Measurements from ENCODE around the gene ADGRG6.

ADGRG6 gene

DNA sequence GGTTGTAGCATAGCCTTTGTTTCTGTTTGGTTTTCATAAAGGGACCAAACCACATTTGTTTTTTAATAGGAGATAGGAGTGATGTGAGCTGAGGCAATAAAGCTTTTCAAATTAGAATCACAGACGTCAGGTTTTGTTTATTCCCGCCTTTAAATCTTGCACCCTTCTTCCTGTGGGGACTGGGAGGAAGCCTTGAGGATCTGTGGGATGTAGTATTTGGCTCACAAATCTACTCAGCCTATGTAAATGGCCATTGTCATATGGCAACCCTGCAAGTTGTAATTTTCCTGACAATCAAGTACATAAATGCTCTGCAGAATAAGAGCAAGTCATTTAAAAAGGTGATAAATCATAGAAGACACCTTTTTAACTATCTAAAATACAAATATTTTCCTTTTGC is 110.4 kb downstream of the ADGRG6 start:
- no peak overlapping the region for H3K4me3 ChIP-seq (ENCODE audit: insufficient read depth in 1 of 2, low read depth in 1 of 2, low read length in 2 of 2)
- no peak overlapping the region for H3K23ac ChIP-seq (ENCODE audit: low read length in 2 of 2)
- no peaks in the 10 kb centered on the region for H3K79me1 ChIP-seq (replicated peaks; ENCODE audit: low read length, poor library complexity, severe bottlenecking)
- H2AK5ac ChIP-seq (ENCODE audit: low read length, severe bottlenecking) = peak overlapping the region; percentile 94
- H3K18ac ChIP-seq (ENCODE audit: low read depth in 1 of 2, low read length in 2 of 2) = no peak overlapping the region
- no peaks in the 10 kb centered on the region for H3K27me3 ChIP-seq (ENCODE audit: control insufficient read depth in 1 of 2, insufficient read depth in 1 of 2, low read length in 2 of 2)
- 38% methylated on average over 2 of the region's 2 CpGs for WGBS
- no peak overlapping the region for H4K8ac ChIP-seq (ENCODE audit: low read length)
- H3K27ac ChIP-seq (ENCODE audit: low read length, poor library complexity, severe bottlenecking) = peak overlapping the region; percentile 62
- no peak overlapping the region for H3K4ac ChIP-seq (ENCODE audit: low read depth in 1 of 2, low read length in 2 of 2)
- H2BK12ac ChIP-seq (ENCODE audit: low read length in 2 of 2) = no peak overlapping the region
- no peaks in the 10 kb centered on the region for H3K36me3 ChIP-seq (ENCODE audit: control insufficient read depth in 1 of 2, insufficient read depth in 2 of 2, low read depth in 1 of 2, low read length in 2 of 2)
- no peaks in the 10 kb centered on the region for H3K9me3 ChIP-seq (ENCODE audit: control insufficient read depth, low read length)
- no peak overlapping the region for H3K4me2 ChIP-seq (ENCODE audit: low read length, poor library complexity, severe bottlenecking)
- DNase-seq = no peak
- H3K14ac ChIP-seq (ENCODE audit: low read length in 2 of 2) = no peak overlapping the region
- no peak overlapping the region for H3K9ac ChIP-seq (ENCODE audit: low read length)
- H2BK15ac ChIP-seq (ENCODE audit: low read depth, poor library complexity, severe bottlenecking) = no peak overlapping the region
- no peak overlapping the region for H2BK120ac ChIP-seq (ENCODE audit: low read depth, low read length)
- peaks cover 3% of the 10 kb centered on the region for H3K4me1 ChIP-seq (ENCODE audit: control insufficient read depth, insufficient read depth, low read depth, low read length)
- no peak overlapping the region for H2AFZ ChIP-seq (ENCODE audit: low read depth, low read length)
- H2BK5ac ChIP-seq (ENCODE audit: low read depth, low read length, poor library complexity, severe bottlenecking) = peak overlapping the region; percentile 92
- H4K91ac ChIP-seq (ENCODE audit: low read length) = no peak overlapping the region

DNA sequence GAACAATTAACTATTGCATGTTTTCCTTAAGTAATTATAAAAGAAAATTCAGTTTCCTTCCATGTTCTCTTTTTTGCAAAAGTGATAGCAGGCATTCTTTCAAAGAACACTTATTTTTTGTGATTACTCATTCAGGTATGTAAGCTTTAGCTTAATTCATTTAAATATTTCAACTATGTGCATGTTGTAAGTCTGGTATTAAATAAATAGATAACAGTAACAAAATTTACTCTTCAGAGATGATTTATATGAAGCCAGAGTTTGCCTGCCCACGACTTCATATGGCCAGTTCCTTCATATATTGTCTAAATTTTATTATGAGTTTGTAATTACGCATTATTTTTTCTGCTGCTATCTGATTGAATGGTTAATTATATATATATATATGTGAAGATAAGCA is 110.9 kb downstream of the ADGRG6 start:
- no peak overlapping the region for H2AK5ac ChIP-seq (ENCODE audit: low read length, severe bottlenecking)
- H3K27ac ChIP-seq (ENCODE audit: low read length, poor library complexity, severe bottlenecking) = peak overlapping the region; percentile 67
- no CpG with 5 or more reads among the region's 2 CpGs for WGBS
- H4K8ac ChIP-seq (ENCODE audit: low read length) = no peak overlapping the region
- H3K4me3 ChIP-seq (ENCODE audit: insufficient read depth in 1 of 2, low read depth in 1 of 2, low read length in 2 of 2) = no peak overlapping the region
- peaks cover 3% of the 10 kb centered on the region for H3K4me1 ChIP-seq (ENCODE audit: control insufficient read depth, insufficient read depth, low read depth, low read length)
- DNase-seq = no peak
- H4K91ac ChIP-seq (ENCODE audit: low read length) = no peak overlapping the region
- no peak overlapping the region for H2AFZ ChIP-seq (ENCODE audit: low read depth, low read length)
- no peak overlapping the region for H3K18ac ChIP-seq (ENCODE audit: low read depth in 1 of 2, low read length in 2 of 2)
- no peak overlapping the region for H3K4me2 ChIP-seq (ENCODE audit: low read length, poor library complexity, severe bottlenecking)
- H2BK12ac ChIP-seq (ENCODE audit: low read length in 2 of 2) = no peak overlapping the region
- H3K9me3 ChIP-seq (ENCODE audit: control insufficient read depth, low read length) = no peaks in the 10 kb centered on the region
- H3K36me3 ChIP-seq (ENCODE audit: control insufficient read depth in 1 of 2, insufficient read depth in 2 of 2, low read depth in 1 of 2, low read length in 2 of 2) = no peaks in the 10 kb centered on the region
- H2BK5ac ChIP-seq (ENCODE audit: low read depth, low read length, poor library complexity, severe bottlenecking) = no peak overlapping the region
- H3K9ac ChIP-seq (ENCODE audit: low read length) = no peak overlapping the region
- H3K79me1 ChIP-seq (replicated peaks; ENCODE audit: low read length, poor library complexity, severe bottlenecking) = no peaks in the 10 kb centered on the region
- H3K14ac ChIP-seq (ENCODE audit: low read length in 2 of 2) = no peak overlapping the region
- no peak overlapping the region for H2BK15ac ChIP-seq (ENCODE audit: low read depth, poor library complexity, severe bottlenecking)
- no peak overlapping the region for H3K4ac ChIP-seq (ENCODE audit: low read depth in 1 of 2, low read length in 2 of 2)
- H2BK120ac ChIP-seq (ENCODE audit: low read depth, low read length) = no peak overlapping the region
- no peak overlapping the region for H3K23ac ChIP-seq (ENCODE audit: low read length in 2 of 2)
- no peaks in the 10 kb centered on the region for H3K27me3 ChIP-seq (ENCODE audit: control insufficient read depth in 1 of 2, insufficient read depth in 1 of 2, low read length in 2 of 2)

DNA sequence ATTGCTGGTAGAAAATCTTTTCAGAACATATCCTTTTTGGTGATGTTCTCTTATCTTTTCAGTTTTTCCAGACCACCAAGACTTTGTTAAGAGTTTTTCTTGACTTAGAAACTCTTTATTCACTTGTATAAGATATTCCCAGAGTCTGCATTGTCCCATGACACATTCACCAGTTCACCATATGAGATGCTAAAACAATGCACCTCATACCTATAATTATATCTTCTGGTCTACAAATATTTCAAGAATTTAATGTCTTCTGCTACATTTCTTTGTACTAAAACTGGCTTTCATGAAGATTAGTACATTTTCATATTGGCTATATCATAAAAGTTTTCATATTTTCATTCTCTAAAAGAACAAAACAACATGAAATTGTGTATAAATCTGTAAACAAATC is 111.3 kb downstream of the ADGRG6 start:
- no peak overlapping the region for H3K14ac ChIP-seq (ENCODE audit: low read length in 2 of 2)
- H3K36me3 ChIP-seq (ENCODE audit: control insufficient read depth in 1 of 2, insufficient read depth in 2 of 2, low read depth in 1 of 2, low read length in 2 of 2) = no peaks in the 10 kb centered on the region
- H3K79me1 ChIP-seq (replicated peaks; ENCODE audit: low read length, poor library complexity, severe bottlenecking) = no peaks in the 10 kb centered on the region
- no peak overlapping the region for H4K91ac ChIP-seq (ENCODE audit: low read length)
- no peaks in the 10 kb centered on the region for H3K9me3 ChIP-seq (ENCODE audit: control insufficient read depth, low read length)
- no peak overlapping the region for H3K4ac ChIP-seq (ENCODE audit: low read depth in 1 of 2, low read length in 2 of 2)
- no peak overlapping the region for H3K18ac ChIP-seq (ENCODE audit: low read depth in 1 of 2, low read length in 2 of 2)
- no peak overlapping the region for H3K4me3 ChIP-seq (ENCODE audit: insufficient read depth in 1 of 2, low read depth in 1 of 2, low read length in 2 of 2)
- peak overlapping the region; percentile 61 for H3K9ac ChIP-seq (ENCODE audit: low read length)
- no peak overlapping the region for H2BK12ac ChIP-seq (ENCODE audit: low read length in 2 of 2)
- H3K23ac ChIP-seq (ENCODE audit: low read length in 2 of 2) = no peak overlapping the region
- H3K4me2 ChIP-seq (ENCODE audit: low read length, poor library complexity, severe bottlenecking) = no peak overlapping the region
- no peaks in the 10 kb centered on the region for H3K27me3 ChIP-seq (ENCODE audit: control insufficient read depth in 1 of 2, insufficient read depth in 1 of 2, low read length in 2 of 2)
- H2AK5ac ChIP-seq (ENCODE audit: low read length, severe bottlenecking) = no peak overlapping the region
- H3K27ac ChIP-seq (ENCODE audit: low read length, poor library complexity, severe bottlenecking) = peak overlapping the region; percentile 68
- no peak overlapping the region for H2BK15ac ChIP-seq (ENCODE audit: low read depth, poor library complexity, severe bottlenecking)
- H2BK5ac ChIP-seq (ENCODE audit: low read depth, low read length, poor library complexity, severe bottlenecking) = no peak overlapping the region
- H2BK120ac ChIP-seq (ENCODE audit: low read depth, low read length) = no peak overlapping the region
- H2AFZ ChIP-seq (ENCODE audit: low read depth, low read length) = no peak overlapping the region
- H3K4me1 ChIP-seq (ENCODE audit: control insufficient read depth, insufficient read depth, low read depth, low read length) = peaks cover 3% of the 10 kb centered on the region
- DNase-seq = no peak
- H4K8ac ChIP-seq (ENCODE audit: low read length) = no peak overlapping the region

DNA sequence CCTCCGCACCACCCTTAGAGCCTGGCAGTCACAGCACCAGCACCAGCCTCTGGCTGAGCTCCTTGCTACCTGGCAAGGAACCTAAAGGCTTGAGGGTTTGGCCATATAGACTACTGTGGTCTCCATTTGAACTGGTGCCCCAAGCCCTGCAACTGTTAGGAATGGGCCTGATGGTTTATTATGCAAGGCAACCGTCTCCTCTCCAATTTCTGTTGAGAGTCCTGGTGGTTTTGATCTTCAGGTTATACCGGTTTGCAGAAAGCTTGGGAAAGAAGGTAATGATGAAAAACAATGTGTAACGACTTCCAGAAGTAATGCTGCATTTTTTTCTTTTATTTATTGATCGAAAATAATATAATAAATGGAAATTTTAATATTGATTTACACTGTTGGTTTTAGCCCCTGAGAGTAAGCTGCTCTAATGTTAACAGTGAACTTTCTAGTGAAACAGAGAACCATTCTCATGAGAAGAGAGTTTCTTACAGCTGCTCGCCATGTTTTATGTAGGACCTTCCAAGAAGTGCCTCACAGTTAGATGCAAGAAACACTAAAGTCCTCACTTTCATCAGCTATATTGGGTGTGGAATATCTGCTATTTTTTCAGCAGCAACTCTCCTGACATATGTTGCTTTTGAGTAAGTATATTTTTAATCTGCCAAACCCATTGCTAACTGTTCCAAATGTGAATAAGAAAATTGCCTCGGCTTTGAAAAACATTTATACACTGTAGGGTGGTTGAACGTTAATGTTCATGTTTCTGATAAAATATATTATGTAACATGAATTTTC is 112.8 kb downstream of the ADGRG6 start:
- no peaks in the 10 kb centered on the region for H3K79me1 ChIP-seq (replicated peaks; ENCODE audit: low read length, poor library complexity, severe bottlenecking)
- no peak overlapping the region for H3K14ac ChIP-seq (ENCODE audit: low read length in 2 of 2)
- peak overlapping the region; percentile 84 for H2AK5ac ChIP-seq (ENCODE audit: low read length, severe bottlenecking)
- no peak overlapping the region for H3K4me2 ChIP-seq (ENCODE audit: low read length, poor library complexity, severe bottlenecking)
- H3K23ac ChIP-seq (ENCODE audit: low read length in 2 of 2) = no peak overlapping the region
- no peaks in the 10 kb centered on the region for H3K9me3 ChIP-seq (ENCODE audit: control insufficient read depth, low read length)
- peak overlapping the region; percentile 27 for H4K91ac ChIP-seq (ENCODE audit: low read length)
- no peak overlapping the region for H3K9ac ChIP-seq (ENCODE audit: low read length)
- no peaks in the 10 kb centered on the region for H3K27me3 ChIP-seq (ENCODE audit: control insufficient read depth in 1 of 2, insufficient read depth in 1 of 2, low read length in 2 of 2)
- peak overlapping the region in 1 of 2 experiments; percentile 66 for H2BK12ac ChIP-seq (ENCODE audit: low read length in 2 of 2)
- DNase-seq = no peak
- H4K8ac ChIP-seq (ENCODE audit: low read length) = peak overlapping the region; percentile 72
- H3K4me1 ChIP-seq (ENCODE audit: control insufficient read depth, insufficient read depth, low read depth, low read length) = peaks cover 3% of the 10 kb centered on the region
- peak overlapping the region in 1 of 2 experiments; percentile 21 for H3K18ac ChIP-seq (ENCODE audit: low read depth in 1 of 2, low read length in 2 of 2)
- H2AFZ ChIP-seq (ENCODE audit: low read depth, low read length) = no peak overlapping the region
- H2BK120ac ChIP-seq (ENCODE audit: low read depth, low read length) = no peak overlapping the region
- H3K27ac ChIP-seq (ENCODE audit: low read length, poor library complexity, severe bottlenecking) = no peak overlapping the region
- no peaks in the 10 kb centered on the region for H3K36me3 ChIP-seq (ENCODE audit: control insufficient read depth in 1 of 2, insufficient read depth in 2 of 2, low read depth in 1 of 2, low read length in 2 of 2)
- no peak overlapping the region for H2BK15ac ChIP-seq (ENCODE audit: low read depth, poor library complexity, severe bottlenecking)
- WGBS = 98% methylated on average over 2 of the region's 8 CpGs
- no peak overlapping the region for H3K4me3 ChIP-seq (ENCODE audit: insufficient read depth in 1 of 2, low read depth in 1 of 2, low read length in 2 of 2)
- H3K4ac ChIP-seq (ENCODE audit: low read depth in 1 of 2, low read length in 2 of 2) = no peak overlapping the region
- no peak overlapping the region for H2BK5ac ChIP-seq (ENCODE audit: low read depth, low read length, poor library complexity, severe bottlenecking)
